SK-N-SH (cell line): ENCODE data around the gene TUBB8B.
"Not testable (repeated sequence)": the region's sequence is repeated elsewhere in the genome, so short reads cannot be mapped to it uniquely, and the experiment has no call there.

ENCODE experiments used
- CTCF ChIP-seq: fragments of 200-600 bp; sonication (generic); IDR thresholded peaks from 2 replicates; pipeline ENCODE4 v1.6.1; 2017; ENCODE audit warnings: antibody characterized with exemption, mild to moderate bottlenecking, moderate library complexity
- EP300 ChIP-seq, 2 experiments: IDR thresholded peaks; 2 replicates each; pipeline versions ENCODE4 v1.4.0 to v1.6.1; 2012; ENCODE audit warnings: borderline replicate concordance in 1 of 2, low read depth in 1 of 2, low read length in 1 of 2
- EZH2phosphoT487 ChIP-seq: fragments of 200-600 bp; sonication (generic); IDR thresholded peaks from 2 replicates; pipeline ENCODE4 v1.6.1; 2017; ENCODE audit warnings: low read depth, mixed run types, mild to moderate bottlenecking, antibody characterized with exemption, moderate library complexity, borderline replicate concordance
- FOXM1 ChIP-seq: IDR thresholded peaks from 2 replicates; pipeline ENCODE4 v1.4.0; 2012; ENCODE audit warnings: low read depth, mild to moderate bottlenecking
- NFIC ChIP-seq: IDR thresholded peaks from 2 replicates; pipeline ENCODE4 v1.4.0; 2012; ENCODE audit warnings: borderline replicate concordance
- RFX5 ChIP-seq: IDR thresholded peaks from 2 replicates; pipeline ENCODE4 v1.6.1; 2012; ENCODE audit warnings: mild to moderate bottlenecking, improper control_type of control experiment, low read length
- TCF12 ChIP-seq: IDR thresholded peaks from 2 replicates; pipeline ENCODE4 v1.4.0; 2012

- TF ChIP-seq TCF12; CTCF; RFX5; EP300 (IDR thresholded peaks at IDR 0.05; ENCODE audit: borderline replicate concordance in 1 of 2, low read depth in 1 of 2, low read length in 1 of 2); EZH2phosphoT487; NFIC; FOXM1: not testable (repeated sequence)
Observed at GRCh38 chr18:48696-49095, 719 bp downstream of the TUBB8B start.
